Activated CD4-positive, CD25-positive, alpha-beta regulatory T cell treated with anti-CD3 and anti-CD28 coated beads, Interleukin-2, amount 50 U/mL, for 16 hours (primary cell): Measurements from ENCODE around the gene STK32B.

Experiments
- DNase-seq: peaks from one replicate; pipeline ENCODE4 v3.0.0-alpha.2; 2020; ENCODE audit warnings: low read depth, low spot score

Gene STK32B

DNA sequence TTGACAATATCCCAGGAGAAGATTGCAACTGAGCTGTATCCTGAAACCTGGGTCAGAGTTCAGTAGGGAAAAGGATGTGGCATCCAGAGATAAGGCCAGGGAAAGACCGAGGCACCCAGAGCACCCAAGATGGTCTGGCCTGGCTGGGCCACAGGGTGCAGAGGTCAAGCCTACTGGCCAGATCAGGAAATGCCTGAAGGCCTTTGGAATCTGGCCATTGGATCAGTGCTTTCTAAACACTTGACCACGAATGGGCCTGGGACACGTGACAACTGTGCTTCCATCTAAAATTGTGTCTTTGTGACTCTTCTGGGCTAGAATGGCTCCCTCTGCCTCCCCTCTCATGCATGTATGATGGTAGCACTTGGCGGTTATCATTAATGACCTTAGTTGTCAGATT is 340.2 kb downstream of the STK32B start:
- DNase-seq, result no peak

DNA sequence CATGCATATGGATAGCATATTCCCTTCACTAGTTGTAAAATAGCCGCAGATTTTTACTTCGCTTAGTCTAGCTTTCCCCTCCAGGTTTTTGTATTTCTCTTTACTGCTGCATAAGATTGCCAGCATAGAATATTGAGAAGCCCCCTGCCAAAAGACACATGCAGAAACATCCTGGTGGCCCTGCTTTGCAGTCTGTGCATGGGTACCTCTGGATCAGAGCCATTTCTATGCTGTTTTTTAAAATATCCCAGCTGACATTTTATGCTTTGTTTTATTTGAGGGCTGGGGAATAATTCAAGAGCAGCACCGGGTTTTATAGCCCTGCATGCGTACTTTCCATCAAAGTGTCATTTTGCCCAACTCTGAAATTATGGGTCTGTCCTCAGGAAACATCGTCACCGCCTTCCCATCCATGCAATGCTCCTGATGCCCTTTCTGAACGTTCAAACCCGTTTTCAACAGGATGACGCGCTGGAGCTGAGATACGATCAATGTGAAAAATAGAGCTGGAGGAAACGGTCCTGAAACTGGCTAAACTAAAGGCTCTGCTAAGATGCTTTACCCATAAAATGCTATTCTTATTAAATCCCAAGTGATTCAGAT is 342.7 kb downstream of the STK32B start:
- no peak for DNase-seq

- no peak for DNase-seq
Measured at GRCh38 chr4:5395781-5396180, 344.5 kb downstream of the STK32B start.

DNA sequence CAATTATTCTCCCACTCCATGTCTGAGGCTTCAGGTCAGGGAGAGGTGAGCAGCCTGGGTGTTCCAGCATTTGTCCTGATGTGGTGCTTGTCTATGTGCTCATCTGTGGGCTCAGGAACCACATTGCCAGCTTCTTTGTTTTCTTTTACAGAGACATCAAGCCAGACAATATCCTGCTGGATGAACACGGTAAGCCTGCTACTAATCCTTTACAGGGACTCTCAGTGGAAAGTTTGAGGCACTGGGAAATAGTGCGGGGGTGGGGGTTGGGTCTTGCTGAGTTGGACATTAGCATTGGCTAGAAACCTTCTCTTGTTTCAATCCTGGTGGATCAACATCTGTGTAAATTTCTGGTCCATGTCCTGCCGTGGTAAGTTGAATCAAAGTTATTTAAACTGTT is 346.8 kb downstream of the STK32B start:
- DNase-seq, result no peak

- DNase-seq, result no peak
Measured at GRCh38 chr4:5399124-5399523, 347.8 kb downstream of the STK32B start.

DNA sequence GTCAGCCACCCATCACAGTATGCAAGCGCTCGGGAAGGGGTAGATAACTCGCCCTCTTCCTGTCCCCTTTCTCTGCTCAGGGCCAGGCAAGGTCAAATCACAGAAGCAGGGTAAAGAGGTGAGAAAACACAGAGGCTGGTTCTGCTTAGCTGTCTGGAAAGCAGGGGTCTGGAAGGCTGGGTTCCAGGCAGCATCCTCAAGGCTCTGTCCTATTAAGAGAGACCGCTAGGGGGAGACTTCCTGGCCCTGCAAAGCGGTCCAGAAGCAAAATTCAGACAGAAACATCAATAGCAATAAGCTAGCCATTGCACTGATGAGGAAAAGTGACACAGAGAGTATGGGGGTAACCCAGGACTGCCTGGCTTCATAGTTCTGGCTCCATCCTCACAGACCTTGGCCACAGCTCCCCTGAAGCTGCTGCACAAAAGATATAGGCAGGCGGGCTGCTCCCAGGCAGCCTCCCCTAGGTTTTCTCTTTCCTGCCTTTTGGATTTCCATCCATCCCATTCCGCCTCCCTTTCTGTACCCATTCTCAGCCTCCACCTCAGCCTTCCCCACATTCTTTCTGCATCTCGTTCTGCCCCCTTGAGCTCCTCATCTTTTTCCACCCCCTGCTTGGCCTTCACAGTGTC is 348.6 kb downstream of the STK32B start:
- no peak for DNase-seq

- no peak for DNase-seq
Measured at GRCh38 chr4:5403746-5404497, 352.6 kb downstream of the STK32B start.

- no peak for DNase-seq
Measured at GRCh38 chr4:5409237-5409636, 358.0 kb downstream of the STK32B start.

DNA sequence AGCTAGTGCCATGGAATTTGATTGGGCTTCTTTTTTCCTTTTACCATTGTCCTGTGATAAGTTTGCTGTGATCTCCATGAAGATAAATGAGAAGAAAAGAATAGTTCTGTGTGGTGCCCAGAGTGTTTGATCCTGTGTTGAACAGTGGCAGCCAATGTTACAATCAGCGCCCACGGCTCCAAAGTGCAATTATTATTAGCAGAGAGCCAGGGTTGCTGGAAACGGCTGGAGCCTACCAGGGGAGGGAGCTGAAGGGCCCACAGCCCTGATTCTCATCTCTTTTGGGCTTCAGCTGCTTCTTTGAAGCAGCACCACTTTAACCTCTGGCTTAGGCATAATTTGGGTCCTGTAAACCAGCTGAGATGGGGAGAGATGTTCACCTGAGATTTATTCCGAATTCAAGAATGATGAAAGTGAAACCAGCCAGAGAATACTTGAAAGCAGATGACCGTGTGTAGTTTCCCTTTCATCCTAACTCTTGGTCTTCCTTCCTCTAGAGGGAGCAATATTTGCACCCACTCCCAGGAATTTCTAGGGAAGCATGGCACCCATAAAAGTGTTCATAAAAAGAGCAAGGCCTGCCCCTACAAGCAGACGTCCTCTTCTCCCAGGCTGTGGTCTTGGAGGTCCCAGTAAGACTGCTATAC is 358.8 kb downstream of the STK32B start:
- no peak for DNase-seq

DNA sequence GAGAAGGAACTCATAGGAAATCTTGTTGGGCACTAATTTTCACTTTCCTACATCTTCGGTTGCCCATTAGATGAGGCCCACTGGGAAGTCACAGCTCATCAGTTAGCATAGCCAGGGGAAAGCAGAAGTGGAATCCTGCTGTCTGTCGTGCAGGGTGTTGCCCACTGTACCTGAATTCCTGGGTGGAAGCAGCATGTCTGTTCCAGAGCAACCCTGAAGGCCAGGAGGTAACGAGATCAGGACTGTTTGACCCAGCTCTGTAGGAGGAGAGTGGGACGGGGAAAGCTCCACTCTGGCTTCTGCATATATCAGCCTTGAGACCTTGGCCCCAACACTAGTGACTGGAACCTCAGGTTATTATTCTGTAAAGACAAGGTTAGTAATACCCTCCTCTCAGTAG is 361.0 kb downstream of the STK32B start:
- DNase-seq, result no peak

DNA sequence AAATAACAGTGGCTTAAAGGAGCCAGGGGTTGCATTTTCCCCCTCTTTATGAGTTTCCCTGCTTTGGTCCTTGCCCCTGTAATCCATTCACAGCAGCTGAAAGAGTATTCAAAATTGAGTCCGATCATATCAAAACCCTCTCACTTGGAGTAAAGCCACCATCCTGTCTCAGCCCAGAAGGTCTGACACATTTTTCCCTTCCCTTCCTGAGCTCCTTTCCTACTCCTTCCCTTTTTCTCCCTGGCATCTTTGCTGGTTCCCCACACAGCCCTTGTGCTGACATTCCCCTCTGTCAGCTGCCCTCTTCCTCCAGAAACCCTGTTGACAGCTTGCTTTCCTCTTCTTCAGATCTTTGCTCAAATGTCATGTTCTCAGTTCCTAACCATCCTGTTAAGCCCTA is 361.5 kb downstream of the STK32B start:
- DNase-seq, result no peak

GRCh38 chr4:5416637-5417036 is 365.4 kb downstream of the STK32B start:
- DNase-seq, result no peak

- no peak for DNase-seq
Measured at GRCh38 chr4:5420266-5420665, 369.0 kb downstream of the STK32B start.

GRCh38 chr4:5421416-5421815 is 370.1 kb downstream of the STK32B start:
- DNase-seq, result no peak

DNA sequence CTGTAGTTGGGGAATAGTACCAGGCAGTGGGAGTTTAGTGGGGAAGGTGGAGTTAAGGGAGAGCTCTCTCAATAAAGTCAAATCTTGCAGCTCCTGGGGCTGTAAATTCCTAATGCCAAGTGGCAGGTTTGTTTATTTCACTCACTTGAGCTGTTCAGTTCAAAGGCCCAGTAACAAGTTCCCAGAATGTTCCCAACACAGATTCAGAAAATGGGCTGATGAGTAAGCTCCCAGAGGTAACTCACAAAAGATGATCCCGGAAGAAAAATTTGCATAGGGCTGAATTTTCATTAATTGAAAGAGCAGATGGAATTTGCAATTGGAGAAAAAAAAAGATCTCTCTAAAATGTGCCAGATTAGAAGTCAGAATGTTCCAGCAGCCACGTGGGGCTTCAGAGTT is 370.9 kb downstream of the STK32B start:
- no peak for DNase-seq

DNA sequence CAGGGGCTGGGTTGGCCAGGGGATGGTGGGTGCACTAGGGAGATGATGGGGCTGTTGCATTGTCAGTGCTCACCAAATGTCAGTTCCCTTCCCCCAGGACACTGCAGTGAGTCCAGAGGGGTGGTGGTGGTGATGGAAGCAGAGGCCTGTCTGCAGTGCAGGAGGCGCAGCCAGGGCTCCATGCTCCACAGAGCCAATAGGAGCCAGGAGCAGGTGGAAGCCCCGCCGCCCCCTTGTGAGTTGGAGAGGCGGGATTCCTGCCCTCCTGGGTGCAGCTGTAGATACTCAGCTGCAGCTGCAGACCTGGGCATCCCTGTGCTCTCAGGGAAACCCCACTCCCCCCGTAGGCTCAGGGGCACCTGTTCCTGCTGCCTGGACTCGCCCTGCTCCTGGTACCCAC is 372.4 kb downstream of the STK32B start:
- no peak for DNase-seq

DNA sequence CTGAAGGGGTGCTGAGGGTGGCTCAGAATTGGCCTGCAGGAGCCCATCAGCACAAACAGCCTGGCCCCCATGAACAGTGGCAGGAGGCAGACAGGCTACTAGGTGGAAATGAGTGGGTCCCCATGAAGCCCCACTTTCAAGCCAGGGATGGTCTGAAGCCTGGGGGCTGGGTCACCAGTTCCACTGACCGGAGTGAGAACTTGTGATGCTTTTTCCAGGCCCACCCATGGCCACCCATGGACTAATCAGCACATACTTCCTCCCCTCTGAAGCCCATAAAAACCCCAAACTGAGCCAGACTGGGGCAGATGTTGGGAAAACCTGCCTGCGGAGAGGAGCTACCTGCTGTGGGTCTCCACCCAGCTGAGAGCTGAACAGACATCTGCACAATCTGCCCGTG is 372.9 kb downstream of the STK32B start:
- DNase-seq, result no peak

DNA sequence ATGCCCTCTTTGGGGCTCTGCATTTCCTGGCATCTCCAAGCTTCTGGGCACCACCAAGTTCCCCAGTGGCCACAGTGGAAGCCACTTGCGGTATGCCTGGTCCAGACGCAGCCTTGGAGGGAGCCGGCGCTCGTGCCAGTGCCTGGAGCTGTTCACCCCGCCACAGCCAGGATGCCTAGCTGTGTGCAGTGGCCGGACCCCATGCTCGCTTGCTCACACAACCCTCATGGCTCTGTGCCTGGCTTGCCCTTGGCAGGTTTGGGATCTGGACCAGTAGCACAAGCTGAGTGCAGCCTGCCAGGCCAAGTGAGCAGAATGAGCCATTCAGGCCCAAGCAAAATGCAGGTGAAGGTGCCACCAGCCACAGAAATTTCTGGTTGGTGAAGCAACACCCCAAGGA is 373.6 kb downstream of the STK32B start:
- no peak for DNase-seq

- no peak for DNase-seq
Measured at GRCh38 chr4:5429747-5430146, 378.5 kb downstream of the STK32B start.

DNA sequence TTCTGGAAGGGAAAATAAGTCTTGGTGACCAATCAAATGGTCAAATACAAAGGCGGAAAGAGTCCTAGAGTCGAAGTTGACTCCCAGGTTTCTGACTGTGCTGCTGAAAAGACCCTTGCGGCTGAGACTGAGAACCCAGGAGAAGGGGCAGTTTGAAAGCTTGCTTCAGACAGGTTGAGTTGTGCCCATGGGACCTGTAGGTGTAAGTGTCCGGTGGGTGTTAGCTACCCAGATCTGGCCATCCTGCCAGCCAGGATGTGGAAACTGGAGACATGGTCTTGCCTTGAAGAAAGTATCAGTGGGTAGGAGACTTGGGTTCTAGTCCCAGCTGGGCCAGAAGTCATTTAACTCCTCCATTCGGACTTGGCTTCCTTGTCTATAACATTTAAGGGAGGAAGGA is 381.9 kb downstream of the STK32B start:
- DNase-seq, result no peak

GRCh38 chr4:5435201-5435600 is 383.9 kb downstream of the STK32B start:
- no peak for DNase-seq

DNA sequence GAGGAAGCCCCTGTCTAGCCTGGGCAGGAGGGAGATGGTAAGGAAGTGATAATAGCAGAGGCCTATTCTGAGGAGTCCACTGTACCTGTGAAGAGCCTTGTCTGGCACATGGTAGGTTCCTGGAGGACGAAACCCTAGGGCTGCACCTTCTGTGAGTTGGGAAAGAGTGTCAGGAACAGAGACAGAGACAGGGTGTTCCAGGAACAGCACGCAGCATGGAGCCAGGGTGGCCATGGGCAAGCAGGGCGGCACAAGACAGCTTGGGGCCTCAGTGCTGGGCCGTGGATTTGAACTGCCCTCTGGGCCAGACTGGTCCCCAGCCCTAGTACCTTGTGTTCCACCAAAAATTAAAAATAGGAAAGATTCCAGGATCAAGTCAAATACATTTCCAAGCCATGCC is 384.5 kb downstream of the STK32B start:
- no peak for DNase-seq
